ENCODE data around the gene RDH11.

The RDH11 gene

DNA sequence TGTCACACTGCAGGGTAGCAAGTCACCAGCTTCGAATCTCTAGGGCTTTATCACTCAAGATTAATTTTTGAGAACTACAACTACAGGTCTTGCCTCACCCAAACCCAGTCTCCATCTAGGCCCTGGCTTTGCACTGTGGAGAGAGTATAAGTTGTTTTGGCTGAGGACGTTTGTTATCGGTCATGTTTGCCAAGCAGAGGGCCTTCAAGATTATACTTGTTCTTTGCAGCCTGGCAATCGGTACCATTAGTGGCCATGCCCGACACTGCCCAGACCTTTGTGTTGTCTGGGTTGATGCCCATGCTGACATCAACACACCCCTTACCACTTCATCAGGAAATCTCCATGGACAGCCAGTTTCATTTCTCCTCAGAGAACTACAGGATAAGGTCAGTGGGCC lies 50.1 kb downstream of the RDH11 start:
- DNase-seq: no peak

DNA sequence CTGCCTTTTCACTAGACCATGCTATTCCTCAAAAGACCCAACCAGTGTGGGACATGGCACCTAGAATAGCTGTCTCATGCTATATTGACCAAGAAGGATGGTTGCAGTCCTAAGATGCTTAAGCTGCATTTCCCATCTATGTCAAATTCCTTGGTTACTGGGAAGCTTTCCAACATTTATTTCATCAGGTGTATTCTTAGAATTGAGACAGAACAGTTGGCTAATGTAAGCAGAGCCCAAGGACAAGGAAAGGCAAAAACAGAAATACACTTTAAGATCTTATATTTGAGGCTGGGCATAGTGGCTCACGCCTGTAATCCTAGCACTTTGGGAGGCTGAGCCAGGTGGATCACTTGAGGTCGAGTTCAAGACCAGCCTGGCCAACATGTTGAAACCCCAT lies 51.1 kb downstream of the RDH11 start:
- DNase-seq: no peak

DNA sequence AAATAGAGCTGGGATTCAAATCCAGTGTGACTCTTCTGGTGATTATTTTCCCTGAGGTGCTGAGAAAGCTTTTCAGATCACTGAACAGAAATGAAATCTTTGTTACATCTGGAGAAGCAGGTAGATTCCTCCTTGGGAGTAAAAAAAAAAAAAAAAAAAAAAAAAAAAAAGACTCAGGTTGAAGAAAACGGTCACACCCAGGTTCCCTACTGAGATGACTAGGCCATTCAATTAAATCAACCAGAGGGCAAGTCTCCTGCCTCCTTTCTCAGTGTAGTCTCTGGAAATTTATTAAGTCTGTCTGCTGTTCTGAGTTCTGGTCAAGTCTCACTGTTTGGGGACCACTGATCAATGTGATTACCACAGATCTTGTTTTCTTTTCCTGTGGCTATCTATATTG lies 51.9 kb downstream of the RDH11 start:
- no peak for DNase-seq

DNA sequence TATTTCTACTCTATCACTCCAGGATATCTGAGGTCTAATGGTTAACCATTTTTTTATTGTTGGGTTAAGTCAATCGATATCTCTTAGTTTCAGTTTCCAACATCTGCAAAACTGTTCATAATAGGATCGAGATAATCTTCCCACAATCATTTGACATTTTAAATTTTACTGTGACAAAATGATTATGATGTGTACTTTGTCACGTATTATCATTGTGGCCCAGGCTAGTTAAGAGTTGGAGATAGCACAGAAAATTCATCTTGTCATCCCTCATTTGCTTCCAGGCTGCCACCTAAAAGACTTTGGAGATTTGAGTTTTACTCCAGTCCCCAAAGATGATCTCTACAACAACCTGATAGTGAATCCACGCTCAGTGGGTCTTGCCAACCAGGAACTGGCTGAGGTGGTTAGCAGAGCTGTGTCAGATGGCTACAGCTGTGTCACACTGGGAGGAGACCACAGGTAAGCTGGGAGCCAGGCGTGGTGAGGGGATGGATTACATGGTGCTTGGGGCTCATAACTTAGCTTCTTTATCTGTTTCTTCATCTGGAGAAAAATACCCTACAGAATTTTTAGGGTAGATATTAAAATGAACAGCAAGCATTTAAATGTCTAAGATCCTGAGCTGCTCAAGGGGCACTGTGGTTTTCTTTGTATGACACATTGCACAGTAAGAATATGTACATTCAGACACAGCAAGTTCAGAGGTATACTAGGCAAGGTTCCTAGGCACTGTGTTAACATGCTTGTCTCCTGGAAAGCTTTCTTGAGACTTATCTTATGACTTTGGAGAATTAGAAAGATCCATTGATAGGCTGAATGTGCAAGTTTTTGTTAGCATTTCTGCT lies 53.4 kb downstream of the RDH11 start:
- DNase-seq: no peak

DNA sequence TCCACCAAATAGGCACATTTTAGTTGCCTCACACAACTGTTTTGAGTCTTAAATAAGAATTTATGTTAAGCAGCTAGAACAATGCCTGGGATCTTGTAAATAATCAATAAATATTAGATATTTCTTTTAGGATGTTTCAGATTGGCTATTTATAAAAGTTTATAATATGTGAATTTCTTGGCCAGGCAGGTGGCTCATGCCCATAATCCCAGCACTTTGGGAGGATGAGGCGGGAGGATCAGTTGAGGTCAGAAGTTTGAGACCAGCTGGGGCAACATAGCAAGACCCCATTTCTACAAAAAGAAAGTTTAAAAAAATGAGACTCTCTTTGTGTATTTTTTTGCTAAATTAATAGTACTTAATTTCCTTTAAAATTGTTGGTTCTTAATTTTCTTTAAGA lies 54.1 kb downstream of the RDH11 start:
- DNase-seq: no peak

DNA sequence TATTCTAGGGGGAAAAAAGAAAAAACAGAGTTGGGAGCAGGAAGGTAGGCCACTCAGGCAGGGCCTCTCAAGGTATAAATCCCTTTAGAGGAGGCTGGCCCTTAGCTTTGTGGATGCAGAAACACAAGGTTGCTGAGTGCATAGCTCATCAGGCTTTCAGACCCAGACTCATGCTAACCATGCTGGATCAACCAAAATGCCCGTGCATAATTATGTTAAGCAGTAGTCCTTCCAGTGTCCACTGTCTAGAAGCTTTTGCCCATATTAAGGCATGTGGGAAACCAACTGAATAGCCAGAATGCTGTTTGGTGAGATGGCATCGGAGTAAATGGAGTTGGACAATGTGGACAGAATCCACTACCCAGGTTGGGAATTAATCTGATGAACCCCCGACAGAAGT lies 56.9 kb downstream of the RDH11 start:
- no peak for DNase-seq

DNA sequence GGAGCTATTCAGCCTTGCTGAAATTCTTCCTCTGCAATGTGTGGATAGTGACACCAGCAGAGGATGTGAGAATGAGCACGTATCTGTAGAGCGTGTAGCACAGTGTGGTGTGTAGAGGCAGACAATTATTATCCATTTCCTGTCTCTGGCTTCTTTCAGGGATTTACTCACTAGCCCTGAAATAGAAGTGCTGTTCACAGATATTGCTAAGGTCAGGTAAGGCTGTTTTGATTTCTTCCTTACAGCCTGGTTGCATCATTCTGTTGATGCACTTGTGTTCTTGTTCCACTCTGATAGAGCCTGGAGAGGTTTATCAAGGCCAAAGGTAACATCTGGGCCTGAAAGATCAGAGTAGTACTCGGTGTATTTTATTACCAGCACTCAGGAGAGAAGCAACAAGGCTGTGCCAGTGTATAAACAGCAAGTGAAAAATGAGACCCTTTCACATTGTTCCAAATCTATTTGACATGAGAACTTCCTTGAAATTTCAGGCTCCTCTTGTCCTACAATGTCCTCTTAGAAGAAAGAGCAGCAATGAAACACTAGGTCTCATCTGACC lies 59.1 kb downstream of the RDH11 start:
- DNase-seq: peak; percentile 89

DNA sequence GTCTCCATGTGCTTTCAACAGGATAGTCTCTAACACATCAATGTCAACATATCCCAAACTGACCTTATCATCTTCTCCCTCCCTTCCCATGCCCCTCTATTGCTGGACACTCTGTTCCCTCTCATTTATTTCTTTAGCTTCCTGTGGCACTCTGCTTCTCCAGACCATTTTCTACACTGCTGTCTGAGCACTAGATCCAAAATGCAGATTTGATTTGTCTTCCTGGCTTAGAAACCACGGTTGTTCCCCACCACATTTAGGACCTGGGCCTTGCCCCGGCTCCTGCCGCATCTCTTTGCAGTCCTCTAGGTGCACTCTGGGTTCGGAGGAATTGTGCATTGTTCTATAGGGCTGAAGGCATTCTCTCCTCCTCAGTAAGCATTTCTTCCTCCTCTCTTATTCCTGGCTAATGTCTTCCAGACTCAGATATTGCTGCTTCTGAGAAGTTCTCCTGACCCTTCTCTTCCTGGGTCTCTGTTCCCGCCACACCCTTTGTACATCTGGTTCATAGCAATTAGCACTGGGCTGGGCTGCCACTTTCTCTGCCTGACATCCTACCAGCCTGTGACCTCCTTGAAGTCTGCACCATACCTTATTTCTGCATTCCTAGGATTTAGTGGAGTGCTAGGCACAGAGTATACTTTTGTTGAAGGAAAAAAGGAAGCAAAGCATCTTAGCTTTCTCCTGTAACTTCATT lies 62.0 kb downstream of the RDH11 start:
- no peak for DNase-seq

DNA sequence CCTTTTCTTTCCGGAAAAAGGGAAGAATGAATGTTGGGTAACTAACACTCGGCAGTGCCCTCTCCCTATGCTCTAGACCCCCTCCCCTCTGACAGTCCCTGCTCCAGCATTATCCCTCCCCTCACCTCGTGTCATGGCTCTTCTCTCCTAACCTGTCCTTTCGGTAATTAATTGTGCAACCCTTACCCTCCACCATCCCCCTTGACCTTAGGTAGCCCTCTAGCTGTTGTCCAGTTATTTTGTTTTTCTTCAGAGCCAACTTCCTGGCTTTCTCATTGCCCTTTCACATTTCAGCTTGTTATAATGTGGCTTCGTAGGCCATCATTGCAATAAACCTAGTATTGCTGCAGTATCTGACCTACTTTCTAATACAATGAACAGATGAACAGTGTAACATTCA lies 64.6 kb downstream of the RDH11 start:
- no peak for DNase-seq

DNA sequence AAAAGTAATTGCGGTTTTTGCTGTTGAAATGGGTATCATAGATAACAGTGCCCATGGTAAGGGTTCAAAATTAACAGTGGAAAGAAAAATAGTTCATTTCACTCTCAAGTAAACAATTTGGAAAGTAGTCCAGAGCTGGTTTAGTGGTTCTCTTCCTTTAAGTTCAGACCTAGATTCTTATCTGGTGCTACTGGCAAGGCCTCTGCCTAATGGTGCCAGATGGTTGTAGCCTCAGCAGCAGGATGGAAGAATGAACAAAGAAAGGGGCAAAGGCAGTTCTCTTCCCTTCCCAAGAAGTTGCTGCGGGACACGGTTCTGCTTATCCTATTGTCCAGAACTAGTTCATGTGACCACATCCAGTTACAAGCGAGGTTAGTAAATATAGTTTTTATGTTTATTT lies 65.4 kb downstream of the RDH11 start:
- no peak for DNase-seq

DNA sequence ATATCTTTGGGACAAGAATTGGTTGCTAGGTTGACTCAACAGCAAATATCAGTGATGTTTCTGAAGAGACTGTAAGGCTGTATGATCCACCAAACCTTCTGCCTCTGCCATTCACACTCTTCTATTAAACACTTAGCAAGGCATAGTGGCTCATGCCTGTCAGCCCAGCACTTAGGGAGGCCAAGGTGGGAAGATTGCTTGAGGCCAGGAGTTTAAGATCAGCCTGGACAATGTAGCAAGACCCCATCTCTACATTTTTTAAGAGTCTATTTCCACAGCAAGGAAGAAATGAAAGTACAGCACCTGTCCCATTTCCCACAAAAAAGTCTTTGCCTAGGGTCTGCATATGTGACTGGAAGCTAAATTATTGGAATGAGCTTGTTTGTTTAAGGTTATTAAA lies 68.0 kb downstream of the RDH11 start:
- no peak for DNase-seq

Measured in NCI-H2029 (cell line).